Measurements from ENCODE around the gene SLC10A2.

- TF ChIP-seq POLR2A (IDR thresholded peaks at IDR 0.05; ENCODE audit: low read length) (no peak), GATA1 (IDR thresholded peaks at IDR 0.05; ENCODE audit: low read depth, low read length) (no peak)
Observed at GRCh38 chr13:103029798-103030197, 36.4 kb downstream of the SLC10A2 start.

Data from erythroblast (primary cell).